Right lobe of liver (tissue), 6 donors: ENCODE data around the gene OSBPL5. TPM values are rescaled to one million over a fixed set of nuclear protein-coding genes. Genes with fewer than 3 reads are reported as not detected.
A peak's percentile ranks its signal among the peaks of the same experiment; 100 is the strongest.

Source experiments
- ATAC-seq, 4 donors: fragments of 200-7000 bp; cut with Tn5 transposase; one replicate each; pipeline ENCODE4 v1.9.1; 2020; ENCODE audit warnings: mild to moderate bottlenecking in 4 of 4, moderate library complexity in 4 of 4
- DNase-seq, 3 donors: peaks; one replicate each; pipeline ENCODE4 v3.0.0-alpha.2; 2020
- H3K27ac ChIP-seq, 3 donors: fragments of 200-600 bp; one replicate each; pipeline ENCODE4 v1.8.0; 2022
- H3K27me3 ChIP-seq, 2 donors: fragments of 200-600 bp; one replicate each; pipeline ENCODE4 v1.8.0; 2022
- H3K36me3 ChIP-seq, 4 donors: fragments of 200-600 bp; sonication (generic) in 1 of 4; one replicate each; pipeline versions ENCODE4 v1.5.1 to v1.8.0; 2017 to 2022; ENCODE audit warnings: control low read depth in 1 of 4
- H3K4me1 ChIP-seq, 4 donors: fragments of 200-600 bp; sonication (generic) in 1 of 4; one replicate each; pipeline versions ENCODE4 v1.5.1 to v1.8.0; 2017 to 2022; ENCODE audit warnings: control low read depth in 1 of 4
- H3K4me3 ChIP-seq, 3 donors: fragments of 200-600 bp; one replicate each; pipeline ENCODE4 v1.8.0; 2022
- H3K9me3 ChIP-seq, 4 donors: fragments of 200-600 bp; sonication (generic) in 1 of 4; one replicate each; pipeline versions ENCODE4 v1.5.1 to v1.8.0; 2017 to 2022; ENCODE audit warnings: control low read depth in 1 of 4
- CTCF ChIP-seq, 4 donors: fragments of 200-600 bp in 3 of 4; fragments of 450-650 bp in 1 of 4; IDR thresholded peaks; one replicate each; pipeline versions ENCODE4 v1.5.1 to v1.8.0; 2016 to 2022; ENCODE audit warnings: antibody characterized with exemption in 4 of 4, mild to moderate bottlenecking in 2 of 4
- POLR2A ChIP-seq: fragments of 450-650 bp; IDR thresholded peaks from one replicate; pipeline ENCODE4 v1.6.1; 2017; ENCODE audit warnings: antibody characterized with exemption, mild to moderate bottlenecking
- WGBS: methylation state at CpG from one replicate; pipeline ENCODE4 v1.1.6; 2018; ENCODE audit warnings: low coverage, low lambda C conversion rate; ENCODE audit not compliant: insufficient coverage; ENCODE audit errors: missing lambda C conversion rate; 5-methylcytosine and 5-hydroxymethylcytosine counted together
- intact Hi-C, 2 donors: fragments of 100-400 bp; cut with DNase I; formaldehyde crosslinking; loops; one replicate each; pipeline versions ENCODE4 v1.11.2 to v1.14.1; 2022
- total RNA-seq, 6 experiments: library from RNA; depleted of rRNA in 2 of 6; stranded (reverse); fragments of >200 nt in 2 of 6; fragmentation: NEBNext Ultra II Directional in 3 of 6; extraction: Animal tissue kit (Norgen Biotek cat#: 25700) in 3 of 6; gene quantifications; one replicate each; pipeline versions ENCODE4 v1.1.0 to v1.2.4, GENCODE V29; 2016 to 2023
- donor health status: DM: no; HTN: yes; CAD: no.
- donor health status: DM: no; HTN: no; CAD: no.
- donor health status: DM: no; HTN: no; CAD: no.
- donor health status: DM: no; HTN: yes; CAD: no.
- donor health status: DM: no; HTN: yes; CAD: no.

OSBPL5 gene
- total RNA-seq, 6 experiments from 2014 or later, result 2.2 to 6.3 (median 3.4) TPM

GRCh38 chr11:3136546-3137455, 28.3 kb downstream of the OSBPL5 start:
- H3K36me3 ChIP-seq, result no peaks in the 10 kb centered on the region
- ATAC-seq, result peak in 3 of 4 donors; percentile 11 to 42 (median 16)
- peak in 2 of 3 donors; percentile 17 to 57 for DNase-seq
- no peaks in the 10 kb centered on the region for H3K4me1 ChIP-seq
- H3K27me3 ChIP-seq, result no peaks in the 10 kb centered on the region
- 70% methylated on average over 10 of the region's 13 CpGs for WGBS
- H3K9me3 ChIP-seq, result no peaks in the 10 kb centered on the region
- no peak overlapping the region for H3K27ac ChIP-seq
- intact Hi-C loops, result no loop called here
- TF ChIP-seq POLR2A, result no peak
- no peak for TF ChIP-seq CTCF (IDR thresholded peaks at IDR 0.05)
- no peak overlapping the region for H3K4me3 ChIP-seq

GRCh38 chr11:3135481-3136440, 29.3 kb downstream of the OSBPL5 start:
- ATAC-seq (peak in 1 of 4 donors; percentile 9), DNase-seq (peak in 2 of 3 donors; percentile 13 to 47)
- intact Hi-C loops, result no loop called here
- no peaks in the 10 kb centered on the region for H3K9me3 ChIP-seq
- no peaks in the 10 kb centered on the region for H3K27me3 ChIP-seq
- no peak overlapping the region for H3K27ac ChIP-seq
- no peaks in the 10 kb centered on the region for H3K4me1 ChIP-seq
- WGBS, result 35% methylated on average over 3 of the region's 15 CpGs
- H3K4me3 ChIP-seq, result no peak overlapping the region
- no peaks in the 10 kb centered on the region for H3K36me3 ChIP-seq
- TF ChIP-seq POLR2A (no peak), CTCF (IDR thresholded peaks at IDR 0.05) (no peak)

- ATAC-seq (no peak), DNase-seq (peak in 2 of 3 donors; percentile 15 to 49)
- no peaks in the 10 kb centered on the region for H3K4me1 ChIP-seq
- no peak for TF ChIP-seq CTCF (IDR thresholded peaks at IDR 0.05)
- TF ChIP-seq POLR2A, result no peak
- H3K27ac ChIP-seq, result no peak overlapping the region
- H3K27me3 ChIP-seq, result no peaks in the 10 kb centered on the region
- no peaks in the 10 kb centered on the region for H3K9me3 ChIP-seq
- H3K36me3 ChIP-seq, result no peaks in the 10 kb centered on the region
- intact Hi-C loops, result no loop called here
- 92% methylated on average over 2 of the region's 27 CpGs for WGBS
- H3K4me3 ChIP-seq, result no peak overlapping the region
Observed at GRCh38 chr11:3134651-3135480, 30.2 kb downstream of the OSBPL5 start.

GRCh38 chr11:3134218-3134621, 30.9 kb downstream of the OSBPL5 start:
- H3K36me3 ChIP-seq, result no peaks in the 10 kb centered on the region
- H3K27ac ChIP-seq, result no peak overlapping the region
- WGBS, result no CpG with 5 or more reads among the region's 4 CpGs
- no peak overlapping the region for H3K4me3 ChIP-seq
- H3K4me1 ChIP-seq, result no peaks in the 10 kb centered on the region
- TF ChIP-seq CTCF (IDR thresholded peaks at IDR 0.05) (no peak), POLR2A (no peak)
- no peak for ATAC-seq
- peak in 2 of 3 donors; percentile 12 to 42 for DNase-seq
- H3K9me3 ChIP-seq, result no peaks in the 10 kb centered on the region
- intact Hi-C loops, result no loop called here
- H3K27me3 ChIP-seq, result no peaks in the 10 kb centered on the region
